ENCODE measurements around the gene SPACA1. TPM values are rescaled to one million over a fixed set of nuclear protein-coding genes. Genes with fewer than 3 reads are reported as not detected.

Gene SPACA1
- total RNA-seq, 1 donor from 2014 or later, result not detected

- Histone ChIP-seq H3K9me3 (no peaks in the 10 kb centered on the region), H3K36me3 (no peaks in the 10 kb centered on the region), H3K27me3 (ENCODE audit: low read depth) (peaks cover 6% of the 10 kb centered on the region), H3K27ac (no peak overlapping the region), H3K4me1 (no peaks in the 10 kb centered on the region), H3K4me3 (no peak overlapping the region)
- TF ChIP-seq, protein P1, sequence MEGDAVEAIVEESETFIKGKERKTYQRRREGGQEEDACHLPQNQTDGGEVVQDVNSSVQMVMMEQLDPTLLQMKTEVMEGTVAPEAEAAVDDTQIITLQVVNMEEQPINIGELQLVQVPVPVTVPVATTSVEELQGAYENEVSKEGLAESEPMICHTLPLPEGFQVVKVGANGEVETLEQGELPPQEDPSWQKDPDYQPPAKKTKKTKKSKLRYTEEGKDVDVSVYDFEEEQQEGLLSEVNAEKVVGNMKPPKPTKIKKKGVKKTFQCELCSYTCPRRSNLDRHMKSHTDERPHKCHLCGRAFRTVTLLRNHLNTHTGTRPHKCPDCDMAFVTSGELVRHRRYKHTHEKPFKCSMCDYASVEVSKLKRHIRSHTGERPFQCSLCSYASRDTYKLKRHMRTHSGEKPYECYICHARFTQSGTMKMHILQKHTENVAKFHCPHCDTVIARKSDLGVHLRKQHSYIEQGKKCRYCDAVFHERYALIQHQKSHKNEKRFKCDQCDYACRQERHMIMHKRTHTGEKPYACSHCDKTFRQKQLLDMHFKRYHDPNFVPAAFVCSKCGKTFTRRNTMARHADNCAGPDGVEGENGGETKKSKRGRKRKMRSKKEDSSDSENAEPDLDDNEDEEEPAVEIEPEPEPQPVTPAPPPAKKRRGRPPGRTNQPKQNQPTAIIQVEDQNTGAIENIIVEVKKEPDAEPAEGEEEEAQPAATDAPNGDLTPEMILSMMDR (IDR thresholded peaks at IDR 0.05), result no peak
- DNase-seq (no peak), ATAC-seq (peak; percentile 55 to 83)
- intact Hi-C loops (cut with DNase I), result no loop called here
These were observed 58.2 kb downstream of the SPACA1 start for GRCh38 chr6:88105741-88106340.

GRCh38 chr6:88107241-88107640 is 59.6 kb downstream of the SPACA1 start:
- H3K36me3 ChIP-seq, result no peaks in the 10 kb centered on the region
- no peak overlapping the region for H3K4me3 ChIP-seq
- H3K27ac ChIP-seq, result no peak overlapping the region
- intact Hi-C loops (cut with DNase I), result no loop called here
- H3K27me3 ChIP-seq (ENCODE audit: low read depth), result peaks cover 6% of the 10 kb centered on the region
- no peaks in the 10 kb centered on the region for H3K9me3 ChIP-seq
- no peaks in the 10 kb centered on the region for H3K4me1 ChIP-seq
- no peak for ATAC-seq
- TF ChIP-seq, protein P1 (IDR thresholded peaks at IDR 0.05), result no peak
- no peak for DNase-seq

GRCh38 chr6:88111991-88112390 is 64.3 kb downstream of the SPACA1 start:
- no peak for ATAC-seq
- Histone ChIP-seq H3K27ac (no peak overlapping the region), H3K9me3 (no peaks in the 10 kb centered on the region), H3K4me3 (no peak overlapping the region), H3K27me3 (ENCODE audit: low read depth) (no peaks in the 10 kb centered on the region), H3K36me3 (no peaks in the 10 kb centered on the region), H3K4me1 (no peaks in the 10 kb centered on the region)
- no peak for DNase-seq
- intact Hi-C loops (cut with DNase I), result no loop called here
- TF ChIP-seq, protein P1 (IDR thresholded peaks at IDR 0.05), result no peak

DNA sequence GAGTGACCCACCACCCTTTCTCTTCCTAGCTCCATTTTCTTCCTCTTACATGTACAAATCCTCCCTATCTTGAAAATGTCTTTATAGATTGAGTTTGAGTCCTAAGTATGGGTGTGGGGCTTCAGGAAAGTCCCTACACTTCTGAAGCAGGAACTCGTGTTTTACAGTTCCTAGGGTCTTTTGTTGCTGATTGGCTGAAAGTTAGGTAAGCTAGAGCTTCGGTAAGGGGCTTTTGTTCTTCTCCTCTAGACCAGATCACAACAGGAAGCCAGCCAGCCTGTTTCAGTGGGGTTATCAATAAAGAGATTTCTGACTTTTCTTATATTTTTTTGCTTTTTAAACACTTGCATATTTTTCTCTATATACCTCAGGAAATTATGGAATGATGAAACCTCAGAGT is 67.2 kb downstream of the SPACA1 start:
- ATAC-seq, result no peak
- no peaks in the 10 kb centered on the region for H3K36me3 ChIP-seq
- H3K4me3 ChIP-seq, result no peak overlapping the region
- DNase-seq, result no peak
- H3K9me3 ChIP-seq, result no peaks in the 10 kb centered on the region
- intact Hi-C loops (cut with DNase I), result no loop called here
- TF ChIP-seq, protein P1 (IDR thresholded peaks at IDR 0.05), result no peak
- no peak overlapping the region for H3K27ac ChIP-seq
- no peaks in the 10 kb centered on the region for H3K27me3 ChIP-seq (ENCODE audit: low read depth)
- no peaks in the 10 kb centered on the region for H3K4me1 ChIP-seq

- Histone ChIP-seq H3K4me1 (no peaks in the 10 kb centered on the region), H3K4me3 (no peak overlapping the region), H3K9me3 (no peaks in the 10 kb centered on the region), H3K27me3 (ENCODE audit: low read depth) (no peaks in the 10 kb centered on the region), H3K36me3 (no peaks in the 10 kb centered on the region), H3K27ac (no peak overlapping the region)
- DNase-seq, result no peak
- ATAC-seq, result no peak
- intact Hi-C loops (cut with DNase I), result no loop called here
- TF ChIP-seq, protein P1 (IDR thresholded peaks at IDR 0.05), result no peak
These were observed 67.7 kb downstream of the SPACA1 start for GRCh38 chr6:88115307-88115706.
